IMR-90 (cell line): ENCODE results near the gene COL15A1. TPM values are rescaled to one million over a fixed set of nuclear protein-coding genes. Genes with fewer than 3 reads are reported as not detected.

Experiments
- ATAC-seq: fragments of 200-7000 bp; cut with Tn5 transposase; 2 replicates; pipeline ENCODE4 v1.9.1; 2020; ENCODE audit warnings: low read depth, mild to moderate bottlenecking, moderate library complexity
- BruUV-seq: library from RNA; stranded (reverse); fragments of 400-500 nt; replicated peaks from 2 replicates; lab custom pipeline; 2021; lab: Mats Ljungman, UMichigan
- CTCF ChIA-PET: fragments of 300-600 bp; formaldehyde crosslinking; extraction: SDS; loops from one replicate; lab custom pipeline; 2021; ENCODE audit warnings: antibody characterized with exemption; lab: Yijun Ruan, JAX
- POLR2A ChIA-PET: fragments of 300-600 bp; sonication (Branson Sonifier 250); formaldehyde crosslinking; loops from one replicate; lab custom pipeline; 2022; ENCODE audit warnings: antibody characterized with exemption; ENCODE audit not compliant: unreplicated experiment; lab: Charles Lee
- DNase-seq: peaks from one replicate; pipeline ENCODE4 v3.0.0; 2013
- H2AFZ ChIP-seq: replicated peaks from 2 replicates; pipeline ENCODE3; 2013; ENCODE audit warnings: low read length, mild to moderate bottlenecking; ENCODE audit not compliant: poor library complexity
- H2AK5ac ChIP-seq: 2 replicates; pipeline ENCODE4 v1.6.1; 2013; ENCODE audit warnings: low read depth, low read length, inconsistent platforms
- H2AK9ac ChIP-seq: replicated peaks from 2 replicates; pipeline ENCODE3; 2013; ENCODE audit warnings: mild to moderate bottlenecking, low read depth, low read length, moderate library complexity; ENCODE audit not compliant: poor library complexity
- H2BK120ac ChIP-seq: 2 replicates; pipeline ENCODE4 v1.6.1; 2013; ENCODE audit warnings: low read depth, low read length, inconsistent platforms
- H2BK15ac ChIP-seq: 3 replicates; pipeline ENCODE4 v1.6.1; 2013; ENCODE audit warnings: low read depth, low read length, inconsistent platforms
- H2BK20ac ChIP-seq: 2 replicates; pipeline ENCODE4 v1.6.1; 2013; ENCODE audit warnings: low read depth, mild to moderate bottlenecking, inconsistent platforms, low read length, moderate library complexity
- H2BK5ac ChIP-seq: 2 replicates; pipeline ENCODE4 v1.6.1; 2013; ENCODE audit warnings: mild to moderate bottlenecking, low read depth, low read length, inconsistent platforms; ENCODE audit not compliant: poor library complexity, severe bottlenecking
- H3K14ac ChIP-seq: replicated peaks from 2 replicates; pipeline ENCODE4 v1.6.1; 2013; ENCODE audit warnings: low read depth, low read length, inconsistent platforms
- H3K18ac ChIP-seq: 2 replicates; pipeline ENCODE4 v1.6.1; 2013; ENCODE audit warnings: low read depth, low read length, control low read depth
- H3K23ac ChIP-seq: 2 replicates; pipeline ENCODE4 v1.6.1; 2013; ENCODE audit warnings: low read depth, low read length, inconsistent platforms
- H3K27ac ChIP-seq: 2 replicates; pipeline ENCODE4 v1.5.1; 2013; ENCODE audit warnings: mild to moderate bottlenecking, control low read depth, low read length; ENCODE audit not compliant: insufficient read depth
- H3K27me3 ChIP-seq: 2 replicates; pipeline ENCODE4 v1.6.1; 2013; ENCODE audit warnings: low read length; ENCODE audit not compliant: control insufficient read depth, insufficient read depth
- H3K36me3 ChIP-seq: 2 replicates; pipeline ENCODE4 v1.6.1; 2013; ENCODE audit warnings: low read length, mixed read lengths; ENCODE audit not compliant: control insufficient read depth, insufficient read depth
- H3K4ac ChIP-seq: 2 replicates; pipeline ENCODE4 v1.6.1; 2013; ENCODE audit warnings: low read depth, low read length, inconsistent platforms
- H3K4me1 ChIP-seq: 2 replicates; pipeline ENCODE4 v1.6.1; 2013; ENCODE audit warnings: low read length, mixed read lengths; ENCODE audit not compliant: control insufficient read depth, insufficient read depth
- H3K4me2 ChIP-seq: 2 replicates; pipeline ENCODE4 v1.6.1; 2013; ENCODE audit warnings: low read depth, mild to moderate bottlenecking, control low read depth, low read length, moderate library complexity
- H3K4me3 ChIP-seq: 2 replicates; pipeline ENCODE4 v1.5.1; 2013; ENCODE audit warnings: low read depth, mild to moderate bottlenecking, control low read depth, low read length, moderate library complexity; ENCODE audit not compliant: insufficient read depth
- H3K56ac ChIP-seq: 2 replicates; pipeline ENCODE4 v1.6.1; 2013; ENCODE audit warnings: low read length, inconsistent platforms; ENCODE audit not compliant: insufficient read depth; ENCODE audit errors: extremely low read depth
- H3K79me1 ChIP-seq, 2 experiments: 2 replicates each; pipeline ENCODE4 v1.6.1; 2013; ENCODE audit warnings: low read length in 2 of 2, inconsistent platforms in 1 of 2, low read depth in 1 of 2
- H3K9ac ChIP-seq: 2 replicates; pipeline ENCODE4 v1.6.1; 2013; ENCODE audit warnings: low read depth, low read length, control low read depth
- H3K9me1 ChIP-seq: 2 replicates; pipeline ENCODE4 v1.6.1; 2013; ENCODE audit warnings: low read length, inconsistent platforms; ENCODE audit not compliant: insufficient read depth
- H3K9me3 ChIP-seq: 2 replicates; pipeline ENCODE4 v1.6.1; 2013; ENCODE audit warnings: low read length; ENCODE audit not compliant: control insufficient read depth, insufficient read depth
- H4K20me1 ChIP-seq: 2 replicates; pipeline ENCODE4 v1.6.1; 2013; ENCODE audit warnings: low read length, inconsistent platforms; ENCODE audit not compliant: insufficient read depth
- H4K5ac ChIP-seq: 2 replicates; pipeline ENCODE4 v1.6.1; 2013; ENCODE audit warnings: mild to moderate bottlenecking, low read depth, low read length, control low read depth
- H4K8ac ChIP-seq, 2 experiments: 2 replicates each; pipeline ENCODE4 v1.6.1; 2013; ENCODE audit warnings: low read depth in 2 of 2, low read length in 2 of 2, control low read depth in 1 of 2, inconsistent platforms in 1 of 2
- H4K91ac ChIP-seq: 2 replicates; pipeline ENCODE4 v1.6.1; 2013; ENCODE audit warnings: low read depth, low read length, inconsistent platforms; ENCODE audit not compliant: insufficient read depth
- MAFK ChIP-seq: IDR thresholded peaks from 2 replicates; pipeline ENCODE4 v1.6.1; 2012; ENCODE audit warnings: low read depth, low read length, improper control_type of control experiment
- RAD21 ChIP-seq: IDR thresholded peaks from 2 replicates; pipeline ENCODE4 v1.6.1; 2012; ENCODE audit warnings: low read length, improper control_type of control experiment
- RFX5 ChIP-seq: IDR thresholded peaks from 2 replicates; pipeline ENCODE4 v1.8.0; 2012; ENCODE audit warnings: low read depth, mild to moderate bottlenecking, low read length, moderate library complexity
- WGBS, 2 experiments: methylation state at CpG; one replicate each; pipeline versions ENCODE4 v1.1.5 to v1.1.7; 2013; ENCODE audit warnings: missing lambda C conversion rate in 2 of 2; ENCODE audit not compliant: insufficient read length in 1 of 2; ENCODE audit errors: extremely low coverage in 2 of 2; 5-methylcytosine and 5-hydroxymethylcytosine counted together
- dilution Hi-C: fragments of 300-500 bp; cut with HindIII; formaldehyde crosslinking; loops from one replicate; pipeline ENCODE4 v1.14.3; 2018; ENCODE audit warnings: low sequenced_read_pairs; ENCODE audit not compliant: unreplicated experiment
- in situ Hi-C: fragments of 300-500 bp; cut with MboI; formaldehyde crosslinking; loops from 3 replicates; pipeline ENCODE4 v1.14.3; 2019; ENCODE audit warnings: low sequenced_read_pairs, inconsistent platforms, mixed read lengths
- intact Hi-C: fragments of 100-400 bp; cut with micrococcal nuclease; formaldehyde crosslinking; loops from 2 replicates; pipeline ENCODE4 v1.10.0; 2022
- polyA plus RNA-seq, 3 experiments: library from polyadenylated mRNA; depleted of rRNA; stranded (reverse); fragments of >200 nt; gene quantifications; 2 replicates each; pipeline ENCODE4 v1.2.3, GENCODE V29; 2012; ENCODE audit warnings: low replicate concordance in 1 of 3
- total RNA-seq: library from RNA; depleted of rRNA; stranded (reverse); fragments of >200 nt; gene quantifications from 2 replicates; pipeline ENCODE4 v1.2.3, GENCODE V29; 2012

The COL15A1 gene
- total and polyA plus RNA-seq, 2 of the 4 experiments (the other 2 are of a cell fraction) = 2.2 to 3.7 TPM

DNA sequence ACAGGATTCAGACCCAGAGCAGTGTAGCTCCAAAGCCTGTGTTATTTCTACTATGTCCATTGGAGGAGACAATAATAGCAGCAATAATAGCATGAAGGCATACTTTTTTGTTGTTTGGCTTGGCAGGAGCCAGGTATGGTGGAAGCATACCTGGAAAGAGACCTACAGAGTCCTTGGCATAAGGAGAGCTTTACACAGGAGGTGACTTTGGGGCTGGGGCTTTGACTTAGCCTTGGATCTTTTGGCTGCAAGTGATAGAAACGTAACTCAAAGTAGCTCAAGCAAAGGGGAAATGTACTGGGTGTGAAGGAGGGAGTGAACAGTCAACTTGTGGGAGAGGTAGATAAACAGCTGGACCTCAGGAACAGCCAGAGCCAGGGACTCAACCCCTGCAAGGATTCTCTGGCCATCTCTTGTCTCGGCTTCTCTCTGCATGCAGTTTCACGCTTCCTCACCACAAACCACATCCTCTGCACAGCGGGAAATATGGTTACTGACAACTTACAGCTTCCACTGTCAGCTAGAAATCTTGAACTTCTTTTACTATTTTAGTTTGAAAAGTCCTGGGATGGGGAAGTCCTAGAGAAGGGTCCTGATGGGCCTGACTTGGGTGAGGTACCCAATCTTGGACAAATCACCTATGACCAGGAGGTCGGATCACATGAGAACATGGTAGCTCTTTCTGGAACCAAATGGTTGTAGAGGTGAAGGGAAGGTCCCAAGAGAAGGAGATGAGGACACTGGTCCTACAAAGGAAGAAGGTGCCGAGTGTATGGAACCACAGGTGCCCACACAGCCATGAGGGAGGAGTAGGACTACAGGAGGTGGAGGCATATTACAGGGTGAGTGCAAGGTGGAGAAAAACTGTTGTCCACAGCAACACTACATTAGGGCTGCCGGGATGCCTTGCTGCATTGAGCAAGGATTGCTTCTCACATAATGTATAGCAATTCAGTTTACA lies 114.2 kb downstream of the COL15A1 start:
- dilution Hi-C loops (no loop called here), in situ Hi-C loops (no loop called here), intact Hi-C loops (no loop called here)
- POLR2A ChIA-PET = no interaction called here
- peak overlapping the region; percentile 27; the same call in 1 of the 2 replicates for H4K5ac ChIP-seq
- H3K14ac ChIP-seq = peak overlapping the region; percentile 53
- H3K18ac ChIP-seq = peak overlapping the region; percentile 53; the same call in 1 of the 2 replicates
- peak overlapping the region; percentile 54 for H2BK120ac ChIP-seq
- peak overlapping the region; percentile 30 to 81; a peak in 3 of 4 replicates for H4K8ac ChIP-seq
- H3K9me3 ChIP-seq = no peaks in the 10 kb centered on the region
- no peak overlapping the region for H3K9ac ChIP-seq
- TF ChIP-seq RFX5 (no peak), MAFK (no peak), RAD21 (no peak)
- peaks cover 11% of the 10 kb centered on the region for H3K4me1 ChIP-seq
- H3K27me3 ChIP-seq = no peaks in the 10 kb centered on the region
- H2AK9ac ChIP-seq = no peak overlapping the region
- peak overlapping the region; percentile 85 for H2BK15ac ChIP-seq
- H3K79me1 ChIP-seq = no peaks in the 10 kb centered on the region
- H3K4ac ChIP-seq = peak overlapping the region; percentile 62
- 100% methylated on average over 1 of the region's 7 CpGs; no CpG with 5 or more reads in 1 of the 2 experiments for WGBS, 2 experiments
- H4K20me1 ChIP-seq = no peaks in the 10 kb centered on the region
- peak; percentile 10; the same call in 1 of the 2 replicates for ATAC-seq
- peak overlapping the region; percentile 27 for H2BK5ac ChIP-seq
- peak overlapping the region; percentile 55 for H3K23ac ChIP-seq
- H3K9me1 ChIP-seq = peaks cover 22% of the 10 kb centered on the region
- H4K91ac ChIP-seq = peak overlapping the region; percentile 80
- H3K4me2 ChIP-seq = no peak overlapping the region; the same call in 1 of the 2 replicates
- no peak overlapping the region; the same call in 1 of the 2 replicates for H3K27ac ChIP-seq
- peak overlapping the region; percentile 15; the same call in 1 of the 2 replicates for H3K56ac ChIP-seq
- BruUV-seq = no TSS peak
- H2AK5ac ChIP-seq = peak overlapping the region; percentile 90
- CTCF ChIA-PET = interaction anchor here (0.5 to 1.0 kb wide), 3 partner anchors 13 to 83 kb away, joined by 3 to 4 read pairs (median 3); no protein-coding TSS in a partner anchor
- peaks cover 45% of the 10 kb centered on the region; the same call in 1 of the 2 replicates for H3K36me3 ChIP-seq
- peak overlapping the region; percentile 16 for H2AFZ ChIP-seq
- peak; percentile 81 for DNase-seq
- no peak overlapping the region for H3K4me3 ChIP-seq
- peak overlapping the region; percentile 77 for H2BK20ac ChIP-seq
